DMS 273 (cell line): Measurements from ENCODE around the gene MAPK9.
A peak's percentile ranks its signal among the peaks of the same experiment; 100 is the strongest.

Experiments
- DNase-seq: peaks from one replicate; lab custom pipeline; 2025; ENCODE audit not compliant: unreplicated experiment; lab: John Stamatoyannopoulos, UW

MAPK9 gene

DNA sequence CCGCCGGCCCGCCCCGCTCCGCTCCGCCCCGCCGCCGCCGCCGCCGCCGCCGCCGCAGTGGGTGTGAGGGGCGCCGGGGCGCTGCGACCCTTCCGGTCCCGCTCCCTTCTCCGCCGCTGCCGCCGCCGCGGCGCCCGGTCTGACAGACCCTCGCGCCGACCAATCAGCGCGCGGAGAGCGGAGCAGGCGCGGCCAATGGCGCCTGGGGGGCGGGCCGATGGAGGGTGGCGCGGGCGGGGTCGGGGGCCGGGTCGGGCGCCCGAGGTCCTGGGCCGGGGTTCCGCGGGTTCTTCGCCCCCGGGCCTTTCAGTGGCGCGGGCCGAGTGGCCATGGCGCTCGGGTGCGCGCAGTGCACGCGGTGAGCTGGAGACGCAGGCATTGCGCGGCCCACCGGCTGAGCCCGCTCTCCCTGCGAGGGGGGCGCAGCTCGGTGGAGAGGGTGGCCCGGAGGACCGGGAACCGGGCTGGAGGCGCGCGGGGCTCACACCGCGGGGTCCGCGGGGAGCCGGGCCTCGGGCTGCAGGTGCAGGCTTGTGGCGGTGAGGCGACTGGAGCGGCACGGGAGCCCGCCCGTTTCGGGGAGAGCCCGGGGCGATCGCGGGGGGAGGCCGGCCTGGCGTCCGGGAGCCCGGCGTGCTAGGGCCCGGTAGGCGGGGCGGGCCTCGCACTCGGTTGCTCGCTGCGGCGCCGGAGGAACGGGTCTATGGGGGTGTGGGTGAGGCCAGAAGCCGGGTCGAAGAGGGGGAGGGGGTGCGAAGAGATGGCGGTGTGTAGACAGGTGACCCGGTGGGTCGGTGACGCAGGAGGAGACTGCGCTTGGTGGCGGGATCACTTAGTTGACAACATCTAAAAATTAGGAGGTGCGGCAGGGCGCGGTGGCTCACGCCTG is at the start of gene MAPK9:
TSS of gene MAPK9 (minus strand) at position 141 of the 889 bp plus-strand sequence. CDS start 11,522 bp downstream, outside the sequence.
- peak; percentile 96 for DNase-seq

GRCh38 chr5:180341595-180341994 is 49.7 kb upstream of the MAPK9 start:
- no peak for DNase-seq

DNA sequence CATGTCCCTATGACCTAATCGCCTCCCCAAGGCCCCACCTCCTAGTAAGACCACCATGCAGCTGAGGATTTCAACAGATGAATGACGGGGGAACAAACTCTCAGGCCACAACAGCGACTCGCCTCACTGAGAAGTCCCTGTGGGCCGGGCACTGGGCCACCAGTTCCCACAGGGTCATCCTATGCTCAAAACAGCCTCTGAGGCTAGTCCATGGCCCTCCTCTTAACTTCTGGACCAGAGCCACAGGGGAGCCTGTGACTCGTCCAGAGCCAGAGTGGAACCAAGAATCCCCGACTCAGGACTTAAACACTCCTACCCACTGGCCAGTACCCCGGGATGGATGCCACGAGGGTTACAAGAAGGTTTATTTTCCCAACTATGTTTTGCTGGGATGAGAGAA is 49.0 kb upstream of the MAPK9 start:
- no peak for DNase-seq

- no peak for DNase-seq
These were observed 47.8 kb upstream of the MAPK9 start for GRCh38 chr5:180339583-180340183.

- DNase-seq = no peak
These were observed 46.3 kb upstream of the MAPK9 start for GRCh38 chr5:180338001-180338707.

DNA sequence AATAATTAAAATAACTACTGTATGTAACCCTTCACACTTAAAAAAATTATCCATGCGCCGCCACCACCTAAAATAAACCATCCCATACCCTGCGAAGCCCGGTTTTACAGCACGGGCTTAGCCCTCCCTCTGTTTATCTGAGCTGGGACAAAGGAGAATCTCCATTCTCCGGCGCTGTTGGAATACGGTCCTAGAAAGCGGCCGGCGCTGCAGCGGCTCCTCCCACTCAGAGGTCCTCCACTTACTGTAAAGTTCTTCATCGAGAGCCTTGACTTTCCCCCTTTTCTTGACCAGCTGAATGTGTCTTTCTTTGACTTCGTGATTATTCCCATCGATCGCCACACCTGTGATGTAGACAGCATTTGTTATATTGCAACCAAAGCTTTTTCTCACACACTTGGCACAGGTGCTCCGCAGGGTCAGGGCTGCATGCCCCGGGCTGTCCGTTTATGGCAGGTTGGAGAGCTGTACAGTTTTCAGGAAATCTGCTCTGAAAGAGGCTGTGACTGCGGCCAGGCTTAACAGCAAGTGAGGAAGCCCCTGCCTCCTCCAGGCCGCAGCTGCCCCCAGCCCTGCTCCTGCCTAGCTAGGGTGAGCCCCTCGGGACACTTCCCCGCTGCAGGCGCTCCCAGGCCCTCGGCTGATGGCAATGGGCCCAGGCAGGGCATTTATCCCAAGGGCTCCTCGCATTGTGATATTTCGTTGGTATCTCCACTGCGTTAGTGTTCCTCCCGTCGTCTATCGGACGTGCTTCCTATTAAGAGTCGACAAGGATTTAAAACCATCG is 44.5 kb upstream of the MAPK9 start:
- DNase-seq = no peak

GRCh38 chr5:180335614-180336233 is 43.8 kb upstream of the MAPK9 start:
- DNase-seq = no peak

- no peak for DNase-seq
These were observed 43.1 kb upstream of the MAPK9 start for GRCh38 chr5:180334751-180335613.

- no peak for DNase-seq
These were observed 42.3 kb upstream of the MAPK9 start for GRCh38 chr5:180334176-180334575.

DNA sequence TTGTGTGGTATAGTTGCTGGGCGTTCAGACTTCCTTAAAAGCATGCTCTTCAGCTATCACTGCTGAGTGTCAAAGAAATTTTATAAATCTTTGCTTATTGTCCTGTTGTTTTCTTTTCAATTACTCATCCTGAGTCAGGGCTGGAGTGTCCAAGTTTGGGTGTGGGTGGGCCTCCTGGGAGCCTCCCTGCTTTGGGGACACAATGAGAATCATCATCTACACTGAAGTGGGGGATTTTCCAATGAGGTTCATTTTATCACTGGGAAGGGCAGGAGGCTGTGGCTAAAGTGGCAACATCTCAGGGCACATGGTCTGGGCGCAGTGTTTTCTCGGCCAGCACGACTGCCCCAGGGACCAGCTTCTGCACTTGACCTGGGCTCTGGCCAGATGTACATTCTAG is 41.8 kb upstream of the MAPK9 start:
- DNase-seq = no peak

GRCh38 chr5:180332861-180333260 is 41.0 kb upstream of the MAPK9 start:
- no peak for DNase-seq

- DNase-seq = no peak
These were observed 40.2 kb upstream of the MAPK9 start for GRCh38 chr5:180332051-180332517.

- no peak for DNase-seq
These were observed 39.7 kb upstream of the MAPK9 start for GRCh38 chr5:180331647-180331950.

DNA sequence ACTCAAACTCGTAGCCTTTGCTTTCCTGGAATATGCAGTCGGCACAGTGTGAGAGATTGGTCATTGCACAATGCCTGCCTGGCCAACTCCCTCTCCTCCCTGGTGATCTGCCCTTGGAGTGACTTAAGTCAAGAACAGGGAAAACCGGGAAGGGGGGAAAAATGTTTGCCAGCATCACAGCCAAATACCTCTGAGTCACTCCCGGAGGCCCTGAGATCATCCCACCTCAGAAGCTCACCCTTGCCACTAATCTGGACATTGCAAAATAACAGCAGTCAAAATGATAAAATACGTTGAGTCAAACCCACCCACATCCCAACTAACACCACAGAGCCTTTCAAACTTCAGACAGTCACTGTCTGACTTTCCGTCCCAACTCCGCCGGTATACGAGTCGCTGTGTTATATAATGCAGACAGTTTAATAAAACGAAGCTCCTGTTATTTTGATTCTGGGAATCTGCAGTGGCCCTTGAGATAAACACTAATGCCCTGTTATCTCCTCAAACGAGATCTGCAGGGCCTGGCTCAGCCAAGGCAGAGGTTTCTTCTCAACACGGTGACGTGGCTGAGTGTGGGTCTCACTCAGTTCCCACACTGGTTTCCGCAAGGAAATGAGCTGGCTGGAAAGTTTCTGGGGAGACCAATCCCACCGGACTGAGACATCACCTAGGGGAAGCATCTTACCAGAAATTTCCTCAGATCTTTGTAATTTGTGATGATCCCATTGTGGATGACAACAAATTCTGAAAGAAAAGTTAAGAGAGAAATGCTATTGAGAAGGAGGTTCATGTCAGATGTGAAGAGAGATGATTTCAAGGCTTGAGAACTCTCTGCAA is 39.1 kb upstream of the MAPK9 start:
- DNase-seq = no peak

DNA sequence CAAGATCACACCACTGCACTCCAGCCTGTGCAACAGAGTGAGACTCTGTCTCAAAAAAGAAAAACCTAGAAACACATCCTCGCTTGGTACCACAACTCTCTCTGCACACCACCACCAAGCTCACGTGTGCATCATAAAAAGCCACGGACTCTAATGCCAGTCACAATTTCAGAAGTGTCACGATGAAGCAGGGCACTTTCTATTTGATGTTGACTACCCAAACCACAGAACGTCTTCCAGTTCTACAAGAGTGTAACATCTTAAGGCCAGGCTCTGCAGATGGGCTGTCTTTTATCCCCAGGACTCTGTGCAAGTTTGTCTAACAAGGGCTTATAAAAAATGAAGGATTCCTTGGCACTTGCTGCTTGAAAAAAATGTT is 38.4 kb upstream of the MAPK9 start:
- no peak for DNase-seq

DNA sequence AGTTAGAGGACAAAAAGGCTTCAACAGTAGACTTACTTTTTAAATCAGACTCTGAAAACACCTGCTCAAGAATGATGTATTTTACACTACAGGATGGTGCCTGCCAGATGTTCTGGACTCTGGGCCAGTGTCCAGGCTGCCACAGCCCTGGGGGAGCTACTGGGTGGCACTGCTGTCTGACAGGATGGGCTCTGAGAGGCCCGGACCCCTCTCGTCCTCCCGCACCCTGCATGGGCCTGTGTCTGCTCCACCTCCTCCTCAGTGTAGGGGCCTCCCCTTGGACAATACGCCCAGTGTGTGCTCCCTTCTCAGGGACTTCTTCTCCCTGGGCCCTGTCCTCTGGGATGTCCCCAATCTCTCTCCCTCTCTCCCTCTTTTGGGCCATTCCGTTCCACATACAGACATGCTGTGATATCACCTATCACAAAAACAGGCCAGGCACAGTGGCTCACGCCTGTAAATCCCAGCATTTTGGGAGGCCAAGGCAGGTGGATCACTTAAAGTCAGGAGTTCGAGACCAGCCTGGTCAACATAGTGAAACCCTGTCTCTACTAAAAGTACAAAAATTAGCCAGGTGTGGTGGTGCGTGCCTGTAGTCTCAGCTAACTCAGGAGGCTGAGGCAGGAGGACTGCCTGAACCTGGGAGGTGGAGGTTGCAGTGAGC is 37.9 kb upstream of the MAPK9 start:
- DNase-seq = no peak

- DNase-seq = no peak
These were observed 37.2 kb upstream of the MAPK9 start for GRCh38 chr5:180329138-180329435.

DNA sequence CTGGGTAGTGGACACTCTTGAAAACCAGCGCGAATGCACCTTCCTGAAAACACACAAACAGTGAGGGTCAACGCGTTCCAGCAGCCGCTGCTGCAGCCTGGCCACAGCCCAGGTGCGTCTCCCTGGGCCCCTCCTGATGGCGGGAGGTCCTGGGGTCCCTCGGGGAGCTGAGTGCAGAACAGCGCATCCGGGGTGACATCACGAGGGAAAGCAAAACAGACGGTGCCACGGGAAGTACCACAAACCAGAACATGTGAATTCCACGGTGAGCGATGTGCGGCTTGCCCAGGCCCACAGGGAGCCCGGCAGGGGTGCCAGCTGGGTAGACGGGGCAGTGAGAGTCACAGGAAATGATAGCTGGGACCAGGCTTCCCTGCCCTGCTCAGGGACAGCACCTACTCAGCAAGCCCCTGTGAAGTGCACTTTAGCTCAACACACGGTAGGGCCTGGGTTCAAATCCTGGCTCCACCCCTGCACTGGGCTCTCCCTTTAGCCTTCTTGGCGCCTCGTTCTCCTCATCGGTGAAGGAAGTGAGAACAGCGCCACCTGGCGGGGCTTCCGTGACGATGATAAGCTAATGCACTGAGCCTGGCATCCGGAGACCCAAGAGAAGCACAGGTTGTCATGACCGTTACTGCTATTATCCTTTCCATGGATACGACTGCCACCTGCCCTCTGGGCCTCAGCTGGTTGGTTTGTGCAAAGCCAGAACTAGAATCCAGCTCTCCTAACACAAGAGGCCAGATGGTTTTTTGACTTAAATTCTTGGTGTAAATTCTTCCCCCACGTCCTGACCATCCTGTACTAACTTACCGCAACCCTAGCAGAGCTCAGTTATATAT is 36.6 kb upstream of the MAPK9 start:
- peak; percentile 95 for DNase-seq
